Endodermal cell (in vitro differentiated cells): Measurements from ENCODE around the gene MOB3B. TPM values are rescaled to one million over a fixed set of nuclear protein-coding genes. Genes with fewer than 3 reads are reported as not detected.

ENCODE experiments used
- DNase-seq: peaks from one replicate; pipeline ENCODE4 v3.0.0-alpha.2; 2017
- H3K27ac ChIP-seq: 2 replicates; pipeline ENCODE4 v1.5.1; 2013; ENCODE audit warnings: mild to moderate bottlenecking, low read depth, low read length, moderate library complexity
- H3K27me3 ChIP-seq: 2 replicates; pipeline ENCODE4 v1.6.1; 2013; ENCODE audit warnings: mild to moderate bottlenecking, low read length, moderate library complexity; ENCODE audit not compliant: insufficient read depth, control insufficient read depth, poor library complexity, severe bottlenecking
- H3K36me3 ChIP-seq: 2 replicates; pipeline ENCODE4 v1.7.0; 2013; ENCODE audit warnings: mild to moderate bottlenecking, low read length, moderate library complexity; ENCODE audit not compliant: control insufficient read depth, insufficient read depth
- H3K4me1 ChIP-seq: one replicate; pipeline ENCODE4 v1.7.0; 2013; ENCODE audit warnings: low read length; ENCODE audit not compliant: control insufficient read depth, insufficient read depth
- H3K4me3 ChIP-seq: 2 replicates; pipeline ENCODE4 v1.5.1; 2013; ENCODE audit warnings: mild to moderate bottlenecking, low read length, moderate library complexity
- H3K9ac ChIP-seq: 2 replicates; pipeline ENCODE4 v1.6.1; 2013; ENCODE audit warnings: mild to moderate bottlenecking, low read length, moderate library complexity; ENCODE audit not compliant: poor library complexity, severe bottlenecking; ENCODE audit errors: extremely low read depth
- H3K9me3 ChIP-seq: 2 replicates; pipeline ENCODE4 v1.6.1; 2013; ENCODE audit warnings: mild to moderate bottlenecking, low read length, moderate library complexity; ENCODE audit not compliant: control insufficient read depth
- H3K27ac Mint-ChIP-seq: 2 replicates; pipeline ENCODE4 v1.8.0; 2020; ENCODE audit warnings: mixed read lengths
- H3K27me3 Mint-ChIP-seq: 2 replicates; pipeline ENCODE4 v1.8.0; 2021; ENCODE audit warnings: mild to moderate bottlenecking, mixed read lengths; ENCODE audit not compliant: insufficient read depth
- H3K36me3 Mint-ChIP-seq: 2 replicates; pipeline ENCODE4 v1.8.0; 2020; ENCODE audit warnings: low read depth, mixed read lengths
- H3K4me1 Mint-ChIP-seq: 2 replicates; pipeline ENCODE4 v1.8.0; 2020; ENCODE audit warnings: mixed read lengths
- H3K4me3 Mint-ChIP-seq: 2 replicates; pipeline ENCODE4 v1.8.0; 2020; ENCODE audit warnings: mild to moderate bottlenecking, moderate library complexity, mixed read lengths
- H3K9me3 Mint-ChIP-seq: 2 replicates; pipeline ENCODE4 v1.8.0; 2020; ENCODE audit warnings: mild to moderate bottlenecking, mixed read lengths
- WGBS, 2 experiments: methylation state at CpG; one replicate each; pipeline versions ENCODE4 v1.1.5 to v1.1.7; 2013; ENCODE audit warnings: missing lambda C conversion rate in 2 of 2, mixed read lengths in 1 of 2; ENCODE audit not compliant: insufficient coverage in 1 of 2, insufficient read length in 1 of 2; 5-methylcytosine and 5-hydroxymethylcytosine counted together
- total RNA-seq, 2 donors: library from RNA; stranded (reverse); fragmentation: NEBNext Ultra II Directional in 1 of 2; extraction: Animal tissue kit (Norgen Biotek cat#: 25700) in 1 of 2; gene quantifications; 2 replicates in 1 of 2; 3 replicates in 1 of 2; pipeline ENCODE4 v1.2.1, GENCODE V29; 2021
- TF ChIP-seq, protein P1 (sequence below): fragments of 200-600 bp; sonication (generic); conservative IDR thresholded peaks from 2 replicates; pipeline ENCODE4 v1.5.0; 2021; ENCODE audit warnings: antibody characterized with exemption, mild to moderate bottlenecking

The MOB3B gene
- total RNA-seq, 2 donors from 2014 or later, result 5.6 to 6.2 TPM

DNA sequence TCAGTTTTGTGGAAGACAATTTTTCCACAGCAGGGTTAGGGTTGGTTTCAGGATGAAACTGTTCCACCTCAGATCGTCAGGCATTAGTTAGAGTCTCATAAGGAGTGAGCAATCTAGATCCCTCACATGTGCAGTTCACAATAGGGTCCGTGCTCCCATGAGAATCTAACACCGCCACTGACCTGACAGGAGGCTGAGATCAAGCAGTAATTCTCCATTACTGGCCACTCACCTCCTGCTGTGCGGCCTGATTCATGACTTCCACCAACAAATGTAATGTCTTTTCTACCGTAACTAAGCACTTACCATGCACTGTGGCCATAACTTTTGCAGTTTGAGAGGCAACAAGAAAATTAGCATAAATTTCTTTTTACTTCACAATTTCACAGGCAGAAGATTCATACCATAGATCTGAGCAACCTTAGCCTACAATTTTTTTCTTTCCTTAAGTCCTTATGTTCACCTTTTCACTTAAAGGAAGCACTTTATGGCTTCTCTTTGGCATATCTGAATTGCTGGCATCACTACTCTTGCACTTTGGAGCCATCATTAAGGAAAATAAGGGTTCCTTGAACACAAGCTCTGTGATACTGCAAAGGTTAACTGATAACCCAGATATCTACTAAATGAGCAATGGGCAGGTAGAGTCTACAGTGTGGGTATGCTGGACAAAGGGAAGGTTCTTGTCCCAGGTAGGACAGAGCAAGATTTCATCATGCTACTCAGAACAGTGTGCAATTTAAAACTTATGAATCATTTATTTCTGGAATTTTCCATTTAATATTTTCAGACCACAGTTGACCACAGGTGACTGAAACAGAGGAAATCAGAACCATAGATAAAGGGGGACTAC, 88.5 kb downstream of the MOB3B start:
- Histone ChIP-seq H3K9me3 (no peaks in the 10 kb centered on the region), H3K4me3 (no peak overlapping the region), H3K9ac (no peak overlapping the region), H3K4me1 (peaks cover 2% of the 10 kb centered on the region), H3K27ac (no peak overlapping the region), H3K27me3 (no peaks in the 10 kb centered on the region), H3K36me3 (no peaks in the 10 kb centered on the region)
- no peaks in the 10 kb centered on the region for H3K27me3 Mint-ChIP-seq
- TF ChIP-seq, protein P1, sequence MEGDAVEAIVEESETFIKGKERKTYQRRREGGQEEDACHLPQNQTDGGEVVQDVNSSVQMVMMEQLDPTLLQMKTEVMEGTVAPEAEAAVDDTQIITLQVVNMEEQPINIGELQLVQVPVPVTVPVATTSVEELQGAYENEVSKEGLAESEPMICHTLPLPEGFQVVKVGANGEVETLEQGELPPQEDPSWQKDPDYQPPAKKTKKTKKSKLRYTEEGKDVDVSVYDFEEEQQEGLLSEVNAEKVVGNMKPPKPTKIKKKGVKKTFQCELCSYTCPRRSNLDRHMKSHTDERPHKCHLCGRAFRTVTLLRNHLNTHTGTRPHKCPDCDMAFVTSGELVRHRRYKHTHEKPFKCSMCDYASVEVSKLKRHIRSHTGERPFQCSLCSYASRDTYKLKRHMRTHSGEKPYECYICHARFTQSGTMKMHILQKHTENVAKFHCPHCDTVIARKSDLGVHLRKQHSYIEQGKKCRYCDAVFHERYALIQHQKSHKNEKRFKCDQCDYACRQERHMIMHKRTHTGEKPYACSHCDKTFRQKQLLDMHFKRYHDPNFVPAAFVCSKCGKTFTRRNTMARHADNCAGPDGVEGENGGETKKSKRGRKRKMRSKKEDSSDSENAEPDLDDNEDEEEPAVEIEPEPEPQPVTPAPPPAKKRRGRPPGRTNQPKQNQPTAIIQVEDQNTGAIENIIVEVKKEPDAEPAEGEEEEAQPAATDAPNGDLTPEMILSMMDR, result no peak
- no peak for DNase-seq
- H3K36me3 Mint-ChIP-seq, result no peaks in the 10 kb centered on the region
- no peak overlapping the region for H3K4me3 Mint-ChIP-seq
- no peaks in the 10 kb centered on the region for H3K9me3 Mint-ChIP-seq
- H3K4me1 Mint-ChIP-seq, result peaks cover 11% of the 10 kb centered on the region
- H3K27ac Mint-ChIP-seq, result no peak overlapping the region
- 92 to 100% methylated on average over 5 of the region's 5 CpGs for WGBS, 2 experiments

DNA sequence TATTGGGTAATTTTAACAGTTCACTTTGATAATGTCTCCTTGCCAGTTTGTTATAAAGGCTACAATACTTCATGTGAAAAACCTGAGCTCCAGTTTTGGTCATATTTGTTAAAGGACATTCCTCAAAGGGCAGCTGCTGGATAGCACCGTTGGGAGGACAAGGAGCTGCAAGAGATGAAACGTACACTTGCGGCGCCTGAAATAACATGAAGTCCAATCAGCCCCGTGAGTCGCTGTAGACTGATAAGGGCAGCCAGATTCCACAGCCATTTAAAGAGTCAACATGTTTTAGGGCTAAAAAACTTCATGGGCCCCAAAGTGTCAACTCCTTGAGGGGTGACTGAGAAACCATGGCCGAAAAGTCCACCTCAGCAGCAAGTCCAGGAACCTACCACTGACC, 91.1 kb downstream of the MOB3B start:
- Histone ChIP-seq H3K27me3 (no peaks in the 10 kb centered on the region), H3K36me3 (no peaks in the 10 kb centered on the region), H3K4me1 (peaks cover 2% of the 10 kb centered on the region), H3K27ac (no peak overlapping the region), H3K9me3 (no peaks in the 10 kb centered on the region), H3K9ac (no peak overlapping the region), H3K4me3 (no peak overlapping the region)
- H3K27me3 Mint-ChIP-seq, result no peaks in the 10 kb centered on the region
- WGBS, 2 experiments, result 95 to 96% methylated on average over 7 of the region's 7 CpGs
- TF ChIP-seq, protein P1, result no peak
- no peak overlapping the region for H3K4me3 Mint-ChIP-seq
- H3K9me3 Mint-ChIP-seq, result no peaks in the 10 kb centered on the region
- H3K36me3 Mint-ChIP-seq, result no peaks in the 10 kb centered on the region
- peaks cover 13% of the 10 kb centered on the region for H3K4me1 Mint-ChIP-seq
- H3K27ac Mint-ChIP-seq, result no peak overlapping the region
- DNase-seq, result no peak

DNA sequence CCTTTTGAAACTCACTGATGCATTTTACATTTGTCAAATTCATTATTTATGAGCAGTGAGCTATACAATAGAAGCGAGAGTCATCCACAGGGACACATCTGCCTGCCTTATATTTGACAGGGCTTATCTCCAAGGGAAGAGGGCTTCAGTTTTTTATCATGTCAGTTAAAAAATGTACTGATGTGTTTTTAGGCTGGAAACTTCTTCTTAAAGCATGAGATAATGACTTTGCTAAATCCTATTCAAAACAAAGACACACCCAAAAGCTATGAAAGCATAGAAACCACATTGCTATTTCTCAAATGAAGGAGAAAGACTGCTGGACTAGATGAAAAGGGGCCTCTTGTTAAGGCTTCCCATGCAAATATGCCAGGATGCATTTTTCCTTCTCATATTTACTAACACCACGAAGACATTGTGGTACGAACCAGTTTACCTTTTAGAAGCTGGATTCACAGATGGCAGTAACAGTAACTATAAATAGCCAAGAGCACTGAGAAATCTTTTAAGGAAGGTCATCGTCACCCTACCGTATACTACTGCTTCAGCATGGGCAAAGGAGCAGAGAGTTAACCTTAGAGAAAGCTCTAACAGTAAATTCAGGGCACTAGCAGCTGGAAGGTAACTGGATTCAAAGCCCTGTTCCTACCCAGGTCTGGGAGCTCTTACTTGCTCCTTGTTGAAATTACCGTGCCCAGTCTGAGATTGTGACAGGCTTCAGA, 91.8 kb downstream of the MOB3B start:
- no peak overlapping the region for H3K27ac Mint-ChIP-seq
- WGBS, 2 experiments, result 90 to 93% methylated on average over 5 to 6 of the region's 6 CpGs

More for the DNA sequence above, 91.8 kb downstream of the MOB3B start:
- no peak overlapping the region for H3K27ac ChIP-seq
- no peaks in the 10 kb centered on the region for H3K27me3 ChIP-seq
- no peak overlapping the region for H3K4me3 ChIP-seq
- Mint-ChIP-seq H3K36me3 (no peaks in the 10 kb centered on the region), H3K9me3 (no peaks in the 10 kb centered on the region), H3K27me3 (no peaks in the 10 kb centered on the region), H3K4me3 (no peak overlapping the region), H3K4me1 (peaks cover 13% of the 10 kb centered on the region)
- H3K36me3 ChIP-seq, result no peaks in the 10 kb centered on the region
- H3K4me1 ChIP-seq, result peaks cover 2% of the 10 kb centered on the region
- H3K9ac ChIP-seq, result no peak overlapping the region
- DNase-seq, result no peak
- no peaks in the 10 kb centered on the region for H3K9me3 ChIP-seq
- TF ChIP-seq, protein P1, result no peak
